COR-L47 (cell line): Measurements from ENCODE around the gene UTP15.

ENCODE experiments used
- DNase-seq: peaks from one replicate; lab custom pipeline; 2025; lab: John Stamatoyannopoulos, UW

UTP15 gene

DNA sequence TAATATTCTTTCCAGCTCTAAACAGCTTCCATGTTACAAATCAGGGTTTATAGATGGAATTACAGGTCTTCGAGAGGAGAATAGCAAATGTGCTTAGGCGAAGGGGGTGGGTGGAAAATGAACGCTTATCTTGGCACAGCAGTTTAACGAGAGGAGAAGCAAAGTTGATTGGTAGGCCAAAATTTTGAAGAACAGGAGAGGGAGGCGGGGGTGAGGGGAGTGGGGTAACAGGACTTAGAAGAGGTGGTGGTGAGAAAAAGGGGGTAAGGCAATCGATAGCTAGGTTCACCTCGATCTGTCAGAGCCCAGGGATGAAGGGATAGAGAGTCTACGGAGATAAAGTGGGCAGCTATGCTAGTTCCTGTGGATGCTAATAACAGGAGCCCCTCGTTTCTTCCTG lies 868 bp upstream of the UTP15 start:
- DNase-seq = no peak

DNA sequence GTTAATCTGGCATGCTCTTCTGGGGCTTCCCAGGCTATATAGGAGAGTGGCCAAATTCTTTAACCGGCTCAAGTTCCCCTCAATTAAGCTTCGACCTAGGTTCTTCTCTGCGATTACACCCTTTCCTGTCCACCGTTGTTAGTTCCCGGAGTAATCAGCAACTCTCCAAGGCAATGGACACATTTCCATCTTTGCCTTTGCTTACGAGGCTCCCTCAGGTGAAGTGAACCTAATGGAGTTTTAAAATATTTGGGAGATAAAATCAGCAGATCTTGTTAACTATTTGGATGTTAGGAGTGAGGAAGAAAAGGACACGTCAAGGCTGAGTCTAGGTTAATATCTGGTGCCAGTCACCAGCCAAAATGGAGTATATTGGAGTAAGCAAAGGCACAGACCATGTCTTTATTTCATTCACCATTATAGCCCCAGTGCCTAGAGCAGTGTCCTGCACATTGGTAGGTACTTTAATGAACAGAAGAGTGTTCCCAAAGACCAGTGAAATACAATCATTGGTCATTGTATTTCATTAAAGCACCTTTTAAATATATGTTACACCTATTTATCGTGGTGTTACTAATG lies 515 bp downstream of the UTP15 start:
- no peak for DNase-seq

DNA sequence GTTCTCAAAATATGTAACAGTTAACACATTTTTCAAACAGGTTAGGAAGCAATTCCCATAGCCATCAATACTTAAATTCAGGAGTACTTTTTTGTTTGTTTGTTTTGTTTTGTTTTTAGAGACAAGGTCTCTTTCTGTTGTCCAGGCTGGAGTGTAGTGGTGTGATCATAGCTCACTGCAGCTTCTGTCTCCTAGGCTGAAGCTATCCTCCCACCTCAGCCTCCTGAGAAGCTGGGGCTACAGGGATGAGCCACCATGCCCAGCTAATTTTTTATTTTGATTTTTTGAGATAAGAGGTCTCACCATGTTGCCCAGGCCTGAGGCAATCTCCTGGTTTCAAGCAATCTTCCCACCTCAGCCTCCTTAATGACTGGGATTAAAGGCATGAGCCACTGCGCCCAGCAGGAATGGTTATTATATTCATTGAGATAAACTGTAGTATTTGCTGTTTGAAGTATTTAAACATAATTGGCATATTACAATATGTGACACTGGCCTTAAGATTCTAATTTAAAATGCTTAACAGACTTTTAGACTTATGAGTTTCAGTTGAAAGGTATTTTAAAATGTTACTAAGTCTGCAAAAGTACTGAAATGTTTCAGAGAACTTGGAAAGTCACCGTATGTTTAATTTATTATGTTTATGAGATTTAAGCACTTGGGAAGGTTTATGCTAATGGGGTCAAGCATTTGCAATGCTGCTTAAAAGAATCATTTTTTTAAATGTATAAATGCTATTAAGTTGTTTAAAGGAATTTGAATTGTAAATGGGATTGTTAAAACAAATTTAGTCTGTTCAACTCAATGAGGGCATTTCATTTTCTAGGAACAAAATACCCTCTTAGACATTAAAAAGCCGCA lies 17.0 kb downstream of the UTP15 start:
- no peak for DNase-seq

GRCh38 chr5:73587923-73588322 lies 22.4 kb downstream of the UTP15 start:
- no peak for DNase-seq

- DNase-seq = peak; percentile 68
Measured at GRCh38 chr5:73591102-73591695, 25.7 kb downstream of the UTP15 start.

DNA sequence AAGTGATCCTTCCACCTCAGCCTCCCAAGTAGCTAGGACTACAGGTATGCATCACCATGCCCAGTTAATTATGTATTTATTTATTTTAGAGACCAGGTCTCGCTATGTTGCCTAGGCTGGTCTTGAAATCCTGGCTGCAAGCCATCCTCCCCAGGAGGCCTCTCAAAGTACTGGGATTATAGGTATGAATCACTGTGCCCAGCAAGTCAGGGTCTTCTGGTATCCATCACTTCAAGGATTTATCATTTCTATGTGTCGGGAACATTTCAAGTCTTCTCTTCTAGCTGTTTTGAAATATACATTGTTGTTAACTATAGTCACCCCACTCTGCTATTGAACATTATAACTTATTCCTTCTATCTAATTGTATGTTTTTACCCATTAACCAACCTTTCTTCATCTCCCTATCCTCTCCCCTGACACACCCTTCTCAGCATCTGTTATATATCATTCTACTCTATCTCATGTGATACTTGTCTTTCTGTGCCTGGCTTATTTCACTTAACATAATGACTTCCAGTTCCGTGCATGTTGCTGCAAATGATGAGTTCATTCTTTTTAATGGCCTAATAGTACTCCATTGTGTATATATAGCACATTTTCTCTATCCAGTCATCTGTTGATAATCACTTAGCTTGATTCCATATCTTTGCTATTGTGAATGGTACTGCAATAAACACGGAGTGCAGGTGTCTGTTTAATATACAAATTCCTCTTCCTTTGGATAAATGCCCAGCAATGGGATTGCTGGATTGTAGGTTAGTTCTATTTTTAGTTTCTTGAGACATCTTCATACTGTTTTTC lies 26.4 kb downstream of the UTP15 start:
- DNase-seq = peak; percentile 34

GRCh38 chr5:73592551-73592950 lies 27.0 kb downstream of the UTP15 start:
- no peak for DNase-seq

- peak; percentile 25 for DNase-seq
Measured at GRCh38 chr5:73596705-73597328, 31.3 kb downstream of the UTP15 start.

DNA sequence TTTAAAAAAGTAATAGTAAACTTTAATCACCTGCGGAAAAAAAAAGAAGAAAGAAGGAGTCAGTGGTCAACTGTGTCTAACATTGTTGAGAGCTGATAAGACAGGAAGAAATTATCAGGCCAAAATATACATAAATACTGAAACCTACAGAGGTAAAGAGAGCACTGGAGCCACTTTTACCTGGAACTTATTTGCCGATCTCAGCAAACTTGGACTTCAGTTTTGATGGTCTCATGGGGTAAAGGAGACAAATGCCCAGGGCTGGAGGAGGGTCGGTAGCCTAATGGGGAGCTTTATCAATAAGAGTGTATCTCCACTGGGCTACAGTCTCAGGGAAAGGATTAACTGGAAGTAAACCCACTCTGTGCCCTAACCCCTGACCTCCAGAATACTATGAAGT lies 33.8 kb downstream of the UTP15 start:
- no peak for DNase-seq

GRCh38 chr5:73603998-73604397 lies 38.5 kb downstream of the UTP15 start:
- no peak for DNase-seq

DNA sequence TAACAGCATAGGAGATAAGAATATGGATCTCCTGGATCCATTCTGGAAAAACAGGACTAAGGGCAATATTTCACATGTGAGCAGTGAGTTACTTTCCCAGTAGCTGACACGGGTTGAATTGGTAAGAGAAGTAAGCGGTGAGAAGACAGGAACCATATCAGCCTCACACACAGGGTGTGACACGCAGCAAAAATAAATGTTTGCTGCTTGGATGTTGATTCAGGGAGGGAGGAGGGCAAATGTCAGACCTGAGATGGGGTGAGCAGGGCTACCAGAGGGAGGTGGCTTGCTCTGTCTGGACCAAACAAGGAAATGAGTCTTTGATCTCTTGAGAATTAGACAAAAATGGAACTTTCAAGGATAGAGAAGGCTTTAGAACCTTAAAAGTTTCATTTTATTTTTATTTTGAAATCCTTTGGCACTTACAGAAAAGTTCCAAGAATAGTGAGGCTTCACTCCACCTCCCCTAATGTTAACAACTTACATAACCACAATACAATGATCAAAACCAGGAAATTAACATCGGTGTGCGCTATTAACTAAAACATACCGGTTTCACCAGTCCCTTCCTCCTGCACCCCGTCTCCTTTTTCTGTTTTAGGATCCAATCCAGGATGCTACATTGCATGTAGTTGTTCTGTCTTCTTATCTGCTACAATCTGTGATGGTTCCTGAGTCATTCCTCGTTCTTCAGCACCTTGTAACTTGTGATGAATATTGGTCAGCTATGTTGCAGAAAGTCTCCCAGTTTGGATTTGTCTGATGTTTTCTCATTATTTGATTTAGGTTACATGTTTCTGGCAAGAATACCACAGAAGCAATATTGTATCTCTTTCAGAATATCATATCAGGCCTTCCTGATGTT lies 39.9 kb downstream of the UTP15 start:
- DNase-seq = no peak

DNA sequence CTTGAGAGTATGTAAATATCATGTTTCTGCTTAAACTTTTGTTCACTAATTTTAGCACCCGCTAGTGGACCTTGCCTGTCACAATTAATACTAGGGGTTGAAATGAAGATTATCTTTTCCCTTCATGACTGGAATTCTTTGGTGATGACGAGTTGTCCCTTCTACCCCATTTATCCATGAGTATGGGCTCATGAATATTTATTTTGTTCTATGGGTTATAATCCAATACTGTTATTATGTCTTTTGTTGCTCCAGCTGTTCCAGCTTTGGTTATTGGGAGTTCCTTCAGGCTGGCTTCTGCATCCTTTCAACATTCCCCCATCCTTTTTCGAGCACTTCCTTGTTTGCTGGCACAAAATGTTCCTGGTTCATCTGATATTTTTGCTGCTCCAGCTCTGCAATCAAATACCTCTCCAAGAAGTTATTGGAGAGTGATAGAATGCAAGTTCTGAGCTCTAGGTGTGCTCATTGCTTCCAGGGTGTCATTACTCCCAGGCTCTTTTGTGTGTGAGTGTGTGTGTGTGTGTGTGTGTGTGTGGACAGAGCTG lies 40.7 kb downstream of the UTP15 start:
- no peak for DNase-seq

DNA sequence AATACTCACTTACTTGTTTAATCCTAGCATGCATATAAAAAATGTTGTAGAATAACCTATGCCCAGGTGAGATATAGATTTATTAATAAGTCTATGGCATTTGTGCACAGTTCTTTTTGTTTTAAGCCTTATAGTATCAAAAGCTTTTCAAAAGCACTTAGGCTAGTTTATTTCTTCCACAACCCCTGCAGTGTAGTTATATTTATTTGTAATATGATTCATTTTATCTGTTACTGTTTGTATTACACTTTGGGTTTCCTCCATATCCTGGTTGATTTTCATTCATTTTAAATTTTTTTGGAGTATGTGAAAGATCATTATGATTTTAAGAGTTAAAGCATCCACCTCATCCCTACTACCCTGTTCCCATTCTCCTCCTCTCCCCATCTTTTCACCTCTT lies 41.7 kb downstream of the UTP15 start:
- DNase-seq = no peak

DNA sequence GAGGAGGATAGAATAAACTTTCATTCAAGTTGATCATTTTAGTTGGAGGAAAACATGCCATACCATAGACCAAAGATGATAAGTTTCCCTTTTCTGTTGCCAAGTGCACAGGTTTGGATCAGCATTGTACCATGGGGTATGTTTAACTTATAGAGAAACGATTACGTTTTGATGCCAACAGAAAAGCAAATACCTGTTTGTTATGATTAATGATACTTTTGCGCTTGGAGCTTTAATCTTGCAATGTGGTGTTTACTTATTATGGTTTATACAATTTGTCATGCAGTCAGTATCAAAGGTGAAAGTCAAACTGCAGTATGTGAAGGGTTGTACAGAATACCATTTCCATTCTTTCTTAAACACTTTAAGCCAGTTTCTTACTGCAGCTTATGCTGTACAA lies 47.3 kb downstream of the UTP15 start:
- no peak for DNase-seq

DNA sequence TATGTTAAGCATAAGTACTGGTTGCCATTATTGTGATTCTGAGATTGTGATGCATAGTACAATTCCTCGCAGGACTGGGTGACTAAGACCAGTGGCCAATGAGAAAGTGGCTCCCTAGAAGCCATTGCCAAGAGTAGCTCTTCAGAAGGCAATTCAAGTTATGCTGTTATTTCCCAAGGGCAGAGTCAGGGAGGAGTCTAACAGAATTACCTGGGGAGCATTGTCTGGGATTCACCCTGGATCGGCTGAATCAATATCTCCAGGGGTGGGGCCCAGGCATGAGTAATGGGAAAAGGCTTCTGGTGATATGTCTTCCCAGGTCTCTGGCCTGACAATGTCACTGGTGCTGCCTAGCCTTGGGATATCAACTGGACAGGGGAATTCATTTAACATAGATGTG lies 49.5 kb downstream of the UTP15 start:
- no peak for DNase-seq

GRCh38 chr5:73615947-73616346 lies 50.4 kb downstream of the UTP15 start:
- no peak for DNase-seq

GRCh38 chr5:73617510-73618279 lies 52.2 kb downstream of the UTP15 start:
- no peak for DNase-seq

DNA sequence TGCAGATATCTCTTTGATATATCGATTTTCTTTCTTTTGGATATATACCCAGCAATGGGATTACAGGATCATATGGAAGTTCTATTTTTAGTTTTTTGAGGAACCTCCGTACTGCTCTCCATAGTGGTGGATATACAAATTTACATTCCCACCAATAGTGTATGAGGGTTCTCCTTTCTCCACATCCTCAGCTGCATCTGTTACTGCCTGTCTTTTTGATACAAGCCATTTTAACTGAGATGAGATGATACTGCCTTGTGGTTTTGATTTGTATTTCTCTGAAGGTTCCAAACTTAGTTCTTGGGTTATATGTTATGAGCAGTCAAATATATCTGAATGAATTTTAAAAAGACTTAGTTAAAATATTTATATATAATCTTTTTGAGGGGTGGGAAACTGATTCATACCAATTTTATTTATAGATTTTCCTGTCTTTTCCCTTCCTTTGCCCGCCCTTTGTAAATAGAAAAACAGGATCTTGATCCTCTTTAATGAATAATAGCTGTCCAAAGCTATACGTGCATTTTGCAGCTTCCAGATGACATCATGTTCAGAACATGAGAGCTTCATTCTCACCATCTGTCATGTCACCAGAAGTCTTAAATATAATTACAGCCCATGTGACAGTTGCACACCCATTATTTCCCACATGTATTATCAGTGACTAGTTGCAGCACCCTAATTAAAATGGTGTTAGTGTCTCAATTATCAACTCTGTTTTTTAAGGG lies 54.2 kb downstream of the UTP15 start:
- DNase-seq = no peak

- DNase-seq = no peak
Measured at GRCh38 chr5:73620334-73620687, 54.8 kb downstream of the UTP15 start.
